KMS-11 (cell line): Measurements from ENCODE around the gene MAP3K5.

Source experiments
- H2AFZ ChIP-seq: fragments of 200-600 bp; sonication (generic); 2 replicates; pipeline ENCODE4 v1.6.1; 2016; ENCODE audit warnings: antibody characterized with exemption, mixed run types, low read depth
- H3K27ac ChIP-seq: fragments of 200-600 bp; sonication (generic); 2 replicates; pipeline ENCODE4 v1.6.1; 2016; ENCODE audit warnings: mild to moderate bottlenecking, mixed run types
- H3K27me3 ChIP-seq: fragments of 200-600 bp; sonication (generic); 2 replicates; pipeline ENCODE4 v1.6.1; 2017; ENCODE audit warnings: mild to moderate bottlenecking, low read depth, mixed run types, moderate library complexity; ENCODE audit not compliant: insufficient read depth
- H3K36me3 ChIP-seq: fragments of 200-600 bp; sonication (generic); 2 replicates; pipeline ENCODE4 v1.6.1; 2017; ENCODE audit warnings: mild to moderate bottlenecking, mixed run types; ENCODE audit not compliant: insufficient read depth
- H3K4me1 ChIP-seq: fragments of 200-600 bp; sonication (generic); 2 replicates; pipeline ENCODE4 v1.6.1; 2016; ENCODE audit warnings: mild to moderate bottlenecking, low read depth, mixed run types; ENCODE audit not compliant: poor library complexity, severe bottlenecking
- H3K4me2 ChIP-seq: fragments of 200-600 bp; sonication (generic); 2 replicates; pipeline ENCODE4 v1.7.0; 2016; ENCODE audit warnings: mild to moderate bottlenecking, mixed run types
- H3K4me3 ChIP-seq: fragments of 200-600 bp; sonication (generic); IDR thresholded peaks from 2 replicates; pipeline ENCODE4 v1.6.1; 2017; ENCODE audit warnings: low read depth, low read length, mixed read lengths; ENCODE audit not compliant: insufficient read depth
- H3K79me2 ChIP-seq: fragments of 200-600 bp; sonication (generic); 2 replicates; pipeline ENCODE4 v1.6.1; 2016; ENCODE audit warnings: low read depth, mixed run types; ENCODE audit not compliant: insufficient read depth
- H3K9ac ChIP-seq: fragments of 200-600 bp; sonication (generic); 2 replicates; pipeline ENCODE4 v1.6.1; 2016; ENCODE audit warnings: mild to moderate bottlenecking, mixed run types
- H4K20me1 ChIP-seq: fragments of 200-600 bp; sonication (generic); 2 replicates; pipeline ENCODE4 v1.6.1; 2016; ENCODE audit warnings: mild to moderate bottlenecking, mixed run types; ENCODE audit not compliant: insufficient read depth
- TF ChIP-seq, protein P1 (sequence below): fragments of 200-600 bp; sonication (generic); conservative IDR thresholded peaks from 2 replicates; pipeline ENCODE4 v1.6.1; 2017; ENCODE audit warnings: low read depth, mild to moderate bottlenecking, antibody characterized with exemption, low read length, moderate library complexity, mixed read lengths

Gene MAP3K5

DNA sequence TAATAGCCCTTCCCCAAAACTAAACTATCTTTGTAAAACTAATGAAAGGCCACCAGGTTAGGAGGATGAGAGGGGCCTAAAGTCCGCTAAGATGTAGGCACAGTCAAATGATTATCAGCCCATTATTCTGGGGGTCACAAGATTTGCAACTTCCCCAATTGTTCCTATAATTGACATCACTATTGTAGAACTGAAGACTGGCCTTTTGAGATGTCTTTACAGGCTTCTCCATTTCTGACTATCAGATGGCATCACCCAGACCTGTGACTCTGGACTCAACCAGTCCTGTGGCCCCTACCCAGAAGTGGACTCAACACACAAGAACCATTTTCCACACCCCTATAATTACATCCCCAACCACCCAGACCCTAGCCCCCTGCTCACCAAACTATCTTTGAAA is 180.5 kb downstream of the MAP3K5 start:
- TF ChIP-seq, protein P1, sequence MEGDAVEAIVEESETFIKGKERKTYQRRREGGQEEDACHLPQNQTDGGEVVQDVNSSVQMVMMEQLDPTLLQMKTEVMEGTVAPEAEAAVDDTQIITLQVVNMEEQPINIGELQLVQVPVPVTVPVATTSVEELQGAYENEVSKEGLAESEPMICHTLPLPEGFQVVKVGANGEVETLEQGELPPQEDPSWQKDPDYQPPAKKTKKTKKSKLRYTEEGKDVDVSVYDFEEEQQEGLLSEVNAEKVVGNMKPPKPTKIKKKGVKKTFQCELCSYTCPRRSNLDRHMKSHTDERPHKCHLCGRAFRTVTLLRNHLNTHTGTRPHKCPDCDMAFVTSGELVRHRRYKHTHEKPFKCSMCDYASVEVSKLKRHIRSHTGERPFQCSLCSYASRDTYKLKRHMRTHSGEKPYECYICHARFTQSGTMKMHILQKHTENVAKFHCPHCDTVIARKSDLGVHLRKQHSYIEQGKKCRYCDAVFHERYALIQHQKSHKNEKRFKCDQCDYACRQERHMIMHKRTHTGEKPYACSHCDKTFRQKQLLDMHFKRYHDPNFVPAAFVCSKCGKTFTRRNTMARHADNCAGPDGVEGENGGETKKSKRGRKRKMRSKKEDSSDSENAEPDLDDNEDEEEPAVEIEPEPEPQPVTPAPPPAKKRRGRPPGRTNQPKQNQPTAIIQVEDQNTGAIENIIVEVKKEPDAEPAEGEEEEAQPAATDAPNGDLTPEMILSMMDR, result no peak
- peaks cover 5% of the 10 kb centered on the region for H3K4me1 ChIP-seq

DNA sequence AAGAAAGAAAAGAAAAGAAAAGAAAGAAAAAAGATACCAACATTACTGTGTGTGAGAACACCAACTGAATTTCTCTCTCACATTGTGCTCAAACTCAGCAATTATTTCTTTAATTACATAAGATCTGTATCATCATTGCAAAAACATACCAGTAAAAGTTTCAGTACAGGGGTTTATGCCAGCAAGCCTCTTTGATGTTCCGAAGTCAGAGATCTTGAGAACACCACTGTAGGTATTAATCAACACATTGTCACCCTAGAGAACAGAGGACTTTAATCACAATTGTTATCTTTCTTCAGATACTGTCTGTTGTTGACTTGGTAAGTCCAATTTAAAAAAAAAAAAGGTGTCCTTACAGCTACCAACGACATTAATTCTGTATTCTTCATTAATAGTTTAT is 181.1 kb downstream of the MAP3K5 start:
- no peak overlapping the region for H3K4me2 ChIP-seq
- no peak overlapping the region for H2AFZ ChIP-seq
- no peak overlapping the region for H3K4me3 ChIP-seq
- no peaks in the 10 kb centered on the region for H4K20me1 ChIP-seq
- no peak overlapping the region for H3K27ac ChIP-seq
- TF ChIP-seq, protein P1, result no peak
- peaks cover 5% of the 10 kb centered on the region for H3K4me1 ChIP-seq
- H3K79me2 ChIP-seq, result no peaks in the 10 kb centered on the region
- no peaks in the 10 kb centered on the region for H3K27me3 ChIP-seq
- no peak overlapping the region for H3K9ac ChIP-seq
- H3K36me3 ChIP-seq, result no peaks in the 10 kb centered on the region

More for the DNA sequence above, 180.5 kb downstream of the MAP3K5 start:
- H3K4me3 ChIP-seq, result no peak overlapping the region
- H3K4me2 ChIP-seq, result no peak overlapping the region
- H3K9ac ChIP-seq, result no peak overlapping the region
- no peaks in the 10 kb centered on the region for H3K79me2 ChIP-seq
- H3K27ac ChIP-seq, result no peak overlapping the region
- no peak overlapping the region for H2AFZ ChIP-seq
- no peaks in the 10 kb centered on the region for H3K27me3 ChIP-seq
- no peaks in the 10 kb centered on the region for H4K20me1 ChIP-seq
- no peaks in the 10 kb centered on the region for H3K36me3 ChIP-seq

DNA sequence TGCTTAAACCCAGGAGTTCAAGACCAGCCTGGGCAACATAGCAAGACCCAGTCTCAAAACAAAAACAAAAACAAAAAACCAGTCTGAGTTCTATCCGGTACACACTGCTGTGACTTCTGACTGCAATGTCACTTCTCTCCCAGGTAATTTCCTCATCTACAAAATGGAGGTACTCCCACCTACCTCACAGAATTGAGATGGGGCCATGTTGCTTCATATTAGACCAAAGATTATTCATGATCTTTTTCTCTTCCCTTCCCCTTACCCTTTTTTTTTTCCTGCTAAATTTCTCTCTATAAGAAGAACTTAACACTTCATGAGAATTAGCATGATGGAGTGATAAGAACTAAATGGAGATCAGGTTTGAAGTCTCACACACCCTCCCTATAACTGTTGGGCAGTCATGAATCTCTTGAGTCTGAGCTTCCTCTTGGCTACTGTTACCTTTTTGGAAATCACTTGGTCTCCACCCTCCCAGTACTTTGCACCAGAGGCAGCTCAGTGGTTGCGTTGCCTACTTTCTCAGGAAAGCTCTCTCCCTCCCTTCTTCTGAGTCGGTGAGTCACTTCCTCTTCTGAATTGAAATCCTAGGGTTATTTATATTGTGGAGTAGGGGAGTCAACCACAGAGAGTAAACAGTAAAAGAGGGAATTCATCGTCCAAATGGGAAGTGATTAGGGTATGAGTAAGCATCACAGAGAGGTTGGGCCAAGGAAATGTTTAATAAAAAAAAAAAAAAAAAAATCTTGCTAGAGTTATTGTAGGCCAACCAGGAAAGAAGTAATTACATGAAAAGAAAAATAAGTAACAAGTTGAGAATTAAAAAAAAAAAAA is 182.2 kb downstream of the MAP3K5 start:
- Histone ChIP-seq H3K4me3 (no peak overlapping the region), H3K27ac (no peak overlapping the region), H3K36me3 (no peaks in the 10 kb centered on the region), H4K20me1 (no peaks in the 10 kb centered on the region), H3K79me2 (no peaks in the 10 kb centered on the region), H3K4me2 (no peak overlapping the region), H3K4me1 (peaks cover 5% of the 10 kb centered on the region), H3K27me3 (no peaks in the 10 kb centered on the region), H2AFZ (no peak overlapping the region), H3K9ac (no peak overlapping the region)
- TF ChIP-seq, protein P1, result no peak

DNA sequence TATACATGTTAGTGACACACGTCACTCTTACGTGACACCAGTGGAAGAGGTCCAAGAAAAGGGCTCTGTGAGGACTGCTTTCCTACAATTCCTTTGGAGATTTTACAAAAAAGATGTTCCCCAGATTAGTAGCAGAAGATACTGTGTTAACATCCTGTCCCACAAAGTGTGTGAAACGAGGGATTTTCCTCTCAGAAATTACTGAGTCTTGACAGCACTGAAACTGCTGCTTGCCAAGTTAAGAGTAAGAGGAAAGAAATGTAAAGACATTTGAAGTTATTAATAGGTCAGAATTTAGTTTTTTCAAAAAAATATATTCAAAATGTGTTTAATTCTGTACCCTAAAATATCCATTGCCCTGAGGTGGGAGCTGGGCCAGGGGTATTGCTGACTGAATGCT is 183.3 kb downstream of the MAP3K5 start:
- Histone ChIP-seq H3K9ac (no peak overlapping the region), H3K4me2 (no peak overlapping the region), H2AFZ (no peak overlapping the region), H3K4me3 (no peak overlapping the region), H3K36me3 (no peaks in the 10 kb centered on the region), H3K4me1 (peaks cover 5% of the 10 kb centered on the region), H3K79me2 (no peaks in the 10 kb centered on the region), H4K20me1 (no peaks in the 10 kb centered on the region), H3K27me3 (no peaks in the 10 kb centered on the region), H3K27ac (no peak overlapping the region)
- TF ChIP-seq, protein P1, result no peak
